HCT116 (cell line): ENCODE data around the gene HMBS. TPM values are rescaled to one million over a fixed set of nuclear protein-coding genes. Genes with fewer than 3 reads are reported as not detected.

ENCODE experiments used
- ATAC-seq: fragments of 200-7000 bp; cut with Tn5 transposase; 2 replicates; pipeline ENCODE4 v1.9.1; 2020; ENCODE audit warnings: mild to moderate bottlenecking, moderate library complexity
- BruUV-seq: library from RNA; stranded (reverse); fragments of 400-500 nt; replicated peaks from 2 replicates; lab custom pipeline; 2021; lab: Mats Ljungman, UMichigan
- CTCF ChIA-PET: fragments of 300-600 bp; sonication (Branson Sonifier 250); formaldehyde crosslinking; loops from one replicate; lab custom pipeline; 2021; ENCODE audit warnings: antibody characterized with exemption; lab: Charles Lee
- POLR2A ChIA-PET: fragments of 300-600, 350-600 bp; sonication (Branson Sonifier 250); formaldehyde crosslinking; loops from one replicate; lab custom pipeline; 2021; ENCODE audit warnings: antibody characterized with exemption; lab: Charles Lee
- RAD21 ChIA-PET, 2 experiments: fragments of 300-600 bp; sonication (Branson Sonifier 250); formaldehyde crosslinking; loops; one replicate each; lab custom pipeline; 2023; ENCODE audit warnings: low total read pairs in 2 of 2; ENCODE audit not compliant: uncharacterized antibody in 2 of 2, unreplicated experiment in 2 of 2, low non-redundant PET in 1 of 2; lab: Charles Lee
- DNase-seq: peaks from one replicate; pipeline ENCODE4 v3.0.0-alpha.2; 2010; ENCODE audit warnings: low read depth, low spot score
- H2AFZ ChIP-seq: fragments of 200-600 bp; shearing (Covaris generic), sonication (generic); 2 replicates; pipeline ENCODE4 v1.6.1; 2017; ENCODE audit warnings: low read depth, mixed run types, mixed read lengths, antibody characterized with exemption, low read length; ENCODE audit not compliant: poor library complexity, severe bottlenecking
- H3K27ac ChIP-seq: 2 replicates; pipeline ENCODE4 v1.5.1; 2012; ENCODE audit warnings: low read depth, low read length
- H3K27me3 ChIP-seq: fragments of 200-600 bp; sonication (generic); 2 replicates; pipeline ENCODE4 v1.6.1; 2016; ENCODE audit warnings: mixed run types, low read length, mixed read lengths; ENCODE audit not compliant: insufficient read depth
- H3K36me3 ChIP-seq, 2 experiments: fragments of 200-500 bp in 1 of 2; fragments of 200-600 bp in 1 of 2; sonication (Bioruptor generic) in 1 of 2; sonication (generic) in 1 of 2; 2 replicates each; pipeline versions ENCODE4 v1.5.1 to v1.6.1; 2014 to 2016; ENCODE audit warnings: low read length in 2 of 2, inconsistent platforms in 1 of 2, mixed read lengths in 1 of 2, mixed run types in 1 of 2; ENCODE audit not compliant: insufficient read depth in 2 of 2, control insufficient read depth in 1 of 2
- H3K4me1 ChIP-seq, 2 experiments: fragments of 200-600 bp in 1 of 2; sonication (generic) in 1 of 2; 2 replicates each; pipeline versions ENCODE4 v1.5.1 to v1.6.1; 2012 to 2017; ENCODE audit warnings: low read length in 2 of 2, inconsistent platforms in 1 of 2, mild to moderate bottlenecking in 1 of 2, mixed read lengths in 1 of 2, mixed run types in 1 of 2, moderate library complexity in 1 of 2; ENCODE audit not compliant: insufficient read depth in 2 of 2, control insufficient read depth in 1 of 2
- H3K4me2 ChIP-seq: fragments of 200-600 bp; sonication (generic); 2 replicates; pipeline ENCODE4 v1.6.1; 2017; ENCODE audit warnings: mixed run types, low read length, mixed read lengths
- H3K4me3 ChIP-seq, 2 experiments: fragments of 200-600 bp in 1 of 2; sonication (generic) in 1 of 2; replicated peaks in 1 of 2; 2 replicates each; pipeline ENCODE4 v1.5.1; 2011 to 2016; ENCODE audit warnings: low read length in 2 of 2, control low read depth in 1 of 2, low read depth in 1 of 2, mild to moderate bottlenecking in 1 of 2, mixed read lengths in 1 of 2, mixed run types in 1 of 2
- H3K79me2 ChIP-seq: fragments of 200-600 bp; sonication (generic); 2 replicates; pipeline ENCODE4 v1.6.1; 2017; ENCODE audit warnings: mild to moderate bottlenecking, mixed run types, low read length, moderate library complexity, mixed read lengths; ENCODE audit not compliant: insufficient read depth
- H3K9ac ChIP-seq: fragments of 200-600 bp; sonication (generic); 2 replicates; pipeline ENCODE4 v1.6.1; 2016; ENCODE audit warnings: low read length, mixed read lengths
- H3K9me2 ChIP-seq: fragments of 200-600 bp; sonication (generic), shearing (Covaris generic); 2 replicates; pipeline ENCODE4 v1.6.1; 2017; ENCODE audit warnings: mixed run types, mild to moderate bottlenecking, moderate library complexity; ENCODE audit not compliant: insufficient read depth
- H3K9me3 ChIP-seq, 2 experiments: fragments of 200-500 bp in 1 of 2; fragments of 200-600 bp in 1 of 2; sonication (Bioruptor generic) in 1 of 2; sonication (generic) in 1 of 2; 2 replicates each; pipeline ENCODE4 v1.6.1; 2014 to 2017; ENCODE audit warnings: low read length in 2 of 2, mixed read lengths in 2 of 2, inconsistent platforms in 1 of 2, low read depth in 1 of 2, mild to moderate bottlenecking in 1 of 2, mixed run types in 1 of 2, moderate library complexity in 1 of 2; ENCODE audit not compliant: control insufficient read depth in 1 of 2, insufficient read depth in 1 of 2
- H4K20me1 ChIP-seq: fragments of 200-600 bp; sonication (generic), shearing (Covaris generic); 2 replicates; pipeline ENCODE4 v1.6.1; 2017; ENCODE audit warnings: mixed run types, mild to moderate bottlenecking, moderate library complexity; ENCODE audit not compliant: insufficient read depth
- ATF3 ChIP-seq: IDR thresholded peaks from 2 replicates; pipeline ENCODE4 v1.6.1; 2012
- CBX3 ChIP-seq: IDR thresholded peaks from 2 replicates; pipeline ENCODE4 v1.6.1; 2012; ENCODE audit warnings: low read depth
- EGR1 ChIP-seq: IDR thresholded peaks from 2 replicates; pipeline ENCODE4 v1.6.1; 2012; ENCODE audit warnings: low read depth
- ELF1 ChIP-seq: IDR thresholded peaks from 2 replicates; pipeline ENCODE4 v1.6.1; 2012; ENCODE audit warnings: low read depth, borderline replicate concordance
- EZH2 ChIP-seq: fragments of 200-600 bp; sonication (generic); IDR thresholded peaks from 2 replicates; pipeline ENCODE4 v1.6.1; 2017; ENCODE audit warnings: antibody characterized with exemption, mixed run types
- MAX ChIP-seq: IDR thresholded peaks from 2 replicates; pipeline ENCODE4 v1.6.1; 2012
- POLR2AphosphoS5 ChIP-seq: IDR thresholded peaks from 2 replicates; pipeline ENCODE4 v1.6.1; 2011; ENCODE audit warnings: mild to moderate bottlenecking, low read depth, low read length, moderate library complexity
- RAD21 ChIP-seq: IDR thresholded peaks from 2 replicates; pipeline ENCODE4 v1.6.1; 2012; ENCODE audit warnings: low read depth, mild to moderate bottlenecking
- SRF ChIP-seq: IDR thresholded peaks from 2 replicates; pipeline ENCODE4 v1.6.1; 2012; ENCODE audit warnings: low read depth
- TCF7L2 ChIP-seq: IDR thresholded peaks from 2 replicates; pipeline ENCODE4 v1.7.0; 2011; ENCODE audit warnings: borderline replicate concordance, inconsistent platforms; ENCODE audit not compliant: insufficient read depth, insufficient read length; ENCODE audit errors: extremely low read depth
- ZFX ChIP-seq: fragments of 450-650 bp; IDR thresholded peaks from 2 replicates; pipeline ENCODE4 v1.6.1; 2017
- intact Hi-C: fragments of 100-400 bp; cut with micrococcal nuclease; formaldehyde crosslinking; loops from 2 replicates; pipeline ENCODE4 v1.10.0; 2022
- total RNA-seq: library from RNA; stranded (reverse); gene quantifications from one replicate; pipeline ENCODE4 v1.2.1, GENCODE V29; 2021; ENCODE audit not compliant: unreplicated experiment

Gene HMBS
- total RNA-seq, 1 experiment from 2014 or later = 69.0 TPM

- Histone ChIP-seq H2AFZ (no peak overlapping the region), H3K4me1 (peaks cover 27 to 40% of the 10 kb centered on the region in 2 experiments), H3K27ac (no peak overlapping the region), H4K20me1 (peaks cover 11% of the 10 kb centered on the region; the same call in 1 of the 2 replicates), H3K9me3 (no peaks in the 10 kb centered on the region), H3K79me2 (peaks cover 41% of the 10 kb centered on the region), H3K4me2 (no peak overlapping the region), H3K36me3 (peaks cover 4 to 20% of the 10 kb centered on the region in 2 experiments; a peak in 2 of 4 replicates), H3K27me3 (no peaks in the 10 kb centered on the region), H3K9me2 (no peaks in the 10 kb centered on the region), H3K4me3 (no peak overlapping the region), H3K9ac (no peak overlapping the region)
- no peak for TF ChIP-seq ATF3
- TF ChIP-seq TCF7L2 = no peak
- TF ChIP-seq ELF1 = no peak
- TF ChIP-seq SRF = no peak
- TF ChIP-seq MAX = no peak
- no peak for TF ChIP-seq EZH2
- TF ChIP-seq RAD21 = no peak
- no peak for TF ChIP-seq ZFX
- TF ChIP-seq POLR2AphosphoS5 = no peak
- TF ChIP-seq EGR1 = no peak
- TF ChIP-seq CBX3 = no peak
- DNase-seq (no peak), ATAC-seq (no peak)
- POLR2A ChIA-PET = interaction anchor here (0.7 kb wide), 1 partner anchor 29 kb away, joined by 3 read pairs; no protein-coding TSS in a partner anchor
- RAD21 ChIA-PET = interaction anchor here in 1 of 2 experiments (1.0 kb wide), 1 partner anchor 24 kb away, joined by 3 read pairs; the partner anchor contains the start of gene VPS11
- CTCF ChIA-PET = interaction anchor here (1.2 kb wide), 1 partner anchor 11 kb away, joined by 4 read pairs; the partner anchor contains the start of gene DPAGT1
- no TSS peak for BruUV-seq
- intact Hi-C loops = no loop called here
Observed at GRCh38 chr11:119091178-119091577, 6.5 kb downstream of the HMBS start.
